Neural progenitor cell (in vitro differentiated cells): ENCODE measurements around the gene NAT8L. TPM values are rescaled to one million over a fixed set of nuclear protein-coding genes. Genes with fewer than 3 reads are reported as not detected.

Experiments
- DNase-seq: peaks from one replicate; pipeline ENCODE4 v3.0.0-alpha.2; 2016; ENCODE audit warnings: low spot score
- H2AFZ ChIP-seq: fragments of 200-600 bp; sonication (generic); replicated peaks from 2 replicates; pipeline ENCODE4 v1.6.1; 2016; ENCODE audit warnings: antibody characterized with exemption
- H3F3A ChIP-seq: fragments of 200-600 bp; sonication (generic); 2 replicates; pipeline ENCODE4 v1.6.1; 2016; ENCODE audit warnings: antibody characterized with exemption, low read depth
- H3K27ac ChIP-seq: fragments of 200-600 bp; sonication (generic); 2 replicates; pipeline ENCODE4 v1.5.1; 2016; ENCODE audit warnings: mild to moderate bottlenecking
- H3K27me3 ChIP-seq: fragments of 200-600 bp; sonication (generic); 2 replicates; pipeline ENCODE4 v1.6.1; 2016; ENCODE audit warnings: mild to moderate bottlenecking, moderate library complexity
- H3K36me3 ChIP-seq: fragments of 200-600 bp; sonication (generic); 2 replicates; pipeline ENCODE4 v1.5.1; 2016
- H3K4me1 ChIP-seq: fragments of 200-600 bp; sonication (generic); 2 replicates; pipeline ENCODE4 v1.6.1; 2016; ENCODE audit warnings: mixed run types
- H3K4me2 ChIP-seq: fragments of 200-600 bp; sonication (generic); 2 replicates; pipeline ENCODE4 v1.6.1; 2016
- H3K4me3 ChIP-seq: fragments of 200-600 bp; sonication (generic); 2 replicates; pipeline ENCODE4 v1.5.1; 2016
- H3K79me2 ChIP-seq: fragments of 200-600 bp; sonication (generic); 2 replicates; pipeline ENCODE4 v1.6.1; 2016; ENCODE audit warnings: low read depth
- H3K9ac ChIP-seq: fragments of 200-600 bp; sonication (generic); 2 replicates; pipeline ENCODE4 v1.6.1; 2016
- H3K9me3 ChIP-seq: fragments of 200-600 bp; sonication (generic); 2 replicates; pipeline ENCODE4 v1.5.1; 2016; ENCODE audit warnings: low read depth
- H4K20me1 ChIP-seq: fragments of 200-600 bp; sonication (generic); 2 replicates; pipeline ENCODE4 v1.6.1; 2016; ENCODE audit warnings: low read depth
- H3K27ac Mint-ChIP-seq: 3 replicates; pipeline ENCODE4 v1.8.0; 2021; ENCODE audit warnings: mixed read lengths
- H3K27me3 Mint-ChIP-seq: 2 replicates; pipeline ENCODE4 v1.8.0; 2022; ENCODE audit warnings: low read depth, mild to moderate bottlenecking, inconsistent platforms, moderate library complexity, mixed read lengths; ENCODE audit not compliant: insufficient read depth
- H3K36me3 Mint-ChIP-seq: 3 replicates; pipeline ENCODE4 v1.8.0; 2021; ENCODE audit warnings: mixed read lengths
- H3K4me1 Mint-ChIP-seq: 3 replicates; pipeline ENCODE4 v1.8.0; 2021; ENCODE audit warnings: mixed read lengths
- H3K4me3 Mint-ChIP-seq: 3 replicates; pipeline ENCODE4 v1.8.0; 2021; ENCODE audit warnings: mild to moderate bottlenecking, moderate library complexity, mixed read lengths
- H3K9me3 Mint-ChIP-seq: 3 replicates; pipeline ENCODE4 v1.8.0; 2020; ENCODE audit warnings: mixed read lengths
- CTCF ChIP-seq: fragments of 200-600 bp; sonication (generic); IDR thresholded peaks from 2 replicates; pipeline ENCODE4 v1.5.1; 2017; ENCODE audit warnings: antibody characterized with exemption, mild to moderate bottlenecking
- EZH2 ChIP-seq: fragments of 200-600 bp; sonication (generic); IDR thresholded peaks from 2 replicates; pipeline ENCODE4 v1.6.1; 2017; ENCODE audit warnings: antibody characterized with exemption, mild to moderate bottlenecking, moderate library complexity
- EZH2phosphoT487 ChIP-seq: fragments of 200-600 bp; sonication (generic); IDR thresholded peaks from 2 replicates; pipeline ENCODE4 v1.6.1; 2017; ENCODE audit warnings: antibody characterized with exemption
- total RNA-seq: library from RNA; depleted of rRNA; stranded (reverse); fragments of >200 nt; gene quantifications from 2 replicates; pipeline ENCODE4 v1.2.3, GENCODE V29; 2015; ENCODE audit warnings: low replicate concordance

Gene NAT8L
- total RNA-seq, 1 donor from 2014 or later: 0.62 TPM

DNA sequence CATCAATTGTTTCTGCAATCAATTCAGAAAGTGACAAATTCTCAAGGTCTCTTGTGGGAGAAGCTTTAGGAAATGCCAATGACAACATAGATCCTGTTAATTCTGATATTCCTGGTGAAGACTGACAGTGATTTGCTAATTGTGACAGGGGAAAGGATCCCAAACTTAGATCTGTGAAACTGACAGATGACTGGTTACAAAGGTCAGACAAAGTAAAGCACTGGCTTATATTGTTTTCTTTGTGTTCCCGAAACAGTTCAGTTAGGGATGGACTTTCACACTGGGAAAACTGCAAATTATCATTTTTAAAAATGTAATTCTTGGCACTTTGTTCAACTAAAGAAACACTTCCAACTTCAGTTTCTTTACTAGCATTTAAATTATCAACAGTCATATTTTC, 30.1 kb downstream of the NAT8L start:
- Histone ChIP-seq H3K27ac (no peak overlapping the region), H3F3A (no peaks in the 10 kb centered on the region), H3K27me3 (peaks cover 12% of the 10 kb centered on the region), H3K9ac (no peak overlapping the region), H3K4me2 (no peak overlapping the region), H3K79me2 (no peaks in the 10 kb centered on the region), H3K9me3 (no peaks in the 10 kb centered on the region), H4K20me1 (no peaks in the 10 kb centered on the region), H3K4me1 (peaks cover 4% of the 10 kb centered on the region), H3K36me3 (no peaks in the 10 kb centered on the region), H2AFZ (no peak overlapping the region), H3K4me3 (no peak overlapping the region)
- TF ChIP-seq EZH2phosphoT487: no peak
- TF ChIP-seq CTCF: no peak
- TF ChIP-seq EZH2: no peak
- Mint-ChIP-seq H3K27ac (no peak overlapping the region), H3K4me3 (no peak overlapping the region), H3K27me3 (peaks cover 3% of the 10 kb centered on the region), H3K9me3 (peaks cover 3% of the 10 kb centered on the region), H3K36me3 (no peaks in the 10 kb centered on the region), H3K4me1 (peaks cover 26% of the 10 kb centered on the region)
- DNase-seq: no peak

- Histone ChIP-seq H3K27ac (no peak overlapping the region), H3K79me2 (no peaks in the 10 kb centered on the region), H4K20me1 (no peaks in the 10 kb centered on the region), H3K27me3 (peaks cover 12% of the 10 kb centered on the region), H3K4me3 (no peak overlapping the region), H2AFZ (no peak overlapping the region), H3K4me2 (no peak overlapping the region), H3F3A (no peaks in the 10 kb centered on the region), H3K4me1 (peaks cover 4% of the 10 kb centered on the region), H3K36me3 (no peaks in the 10 kb centered on the region), H3K9ac (no peak overlapping the region), H3K9me3 (no peaks in the 10 kb centered on the region)
- H3K36me3 Mint-ChIP-seq: peaks cover 2% of the 10 kb centered on the region
- no peak overlapping the region for H3K27ac Mint-ChIP-seq
- no peak overlapping the region for H3K4me3 Mint-ChIP-seq
- peaks cover 10% of the 10 kb centered on the region for H3K9me3 Mint-ChIP-seq
- peaks cover 22% of the 10 kb centered on the region for H3K4me1 Mint-ChIP-seq
- no peak for TF ChIP-seq CTCF
- no peak for TF ChIP-seq EZH2phosphoT487
- TF ChIP-seq EZH2: no peak
- H3K27me3 Mint-ChIP-seq: peaks cover 3% of the 10 kb centered on the region
- DNase-seq: no peak
Measured at GRCh38 chr4:2090642-2091041, 31.5 kb downstream of the NAT8L start.

DNA sequence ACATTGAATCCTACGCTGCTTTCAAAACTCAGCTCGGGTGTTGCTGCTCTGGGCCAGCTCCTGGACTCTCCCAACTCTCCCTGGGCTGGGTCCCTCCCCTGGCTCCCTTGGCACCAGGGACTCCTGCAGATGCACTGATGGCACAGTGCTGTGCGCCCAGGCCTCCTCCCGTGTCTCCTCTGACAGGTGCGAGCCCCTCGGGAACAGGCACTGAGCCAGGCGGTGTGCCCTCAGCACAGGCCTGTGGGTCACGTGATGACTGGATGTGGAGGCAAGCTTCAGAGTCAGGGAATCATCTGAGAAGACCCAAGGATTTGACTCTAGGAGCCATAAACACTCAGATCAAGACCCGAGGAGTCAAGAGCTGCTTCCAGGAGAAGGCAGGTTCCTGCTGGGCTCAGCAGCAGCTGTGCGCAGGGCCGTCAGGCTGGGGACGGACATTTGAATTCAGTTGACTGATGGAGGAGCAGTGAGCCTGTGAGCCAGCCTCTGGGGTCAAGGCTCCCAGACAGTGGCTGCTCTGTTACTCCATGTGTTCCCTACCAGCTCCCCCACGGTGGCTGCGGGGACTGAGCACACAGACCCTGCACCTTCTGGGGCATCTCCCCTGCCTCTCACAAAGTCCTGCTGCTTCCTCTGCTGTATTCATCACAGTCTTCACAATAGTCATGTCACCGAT, 33.0 kb downstream of the NAT8L start:
- H3K79me2 ChIP-seq: no peaks in the 10 kb centered on the region
- H3K9me3 ChIP-seq: no peaks in the 10 kb centered on the region
- no peaks in the 10 kb centered on the region for H3F3A ChIP-seq
- H3K27me3 ChIP-seq: peaks cover 12% of the 10 kb centered on the region
- H3K36me3 ChIP-seq: no peaks in the 10 kb centered on the region
- Mint-ChIP-seq H3K4me3 (no peak overlapping the region), H3K27ac (peak overlapping the region; percentile 39), H3K9me3 (peaks cover 19% of the 10 kb centered on the region), H3K36me3 (peaks cover 6% of the 10 kb centered on the region), H3K4me1 (peaks cover 22% of the 10 kb centered on the region), H3K27me3 (no peaks in the 10 kb centered on the region)
- peaks cover 4% of the 10 kb centered on the region for H3K4me1 ChIP-seq
- H3K27ac ChIP-seq: no peak overlapping the region
- no peak for DNase-seq
- no peak overlapping the region for H3K4me2 ChIP-seq
- no peaks in the 10 kb centered on the region for H4K20me1 ChIP-seq
- no peak overlapping the region for H2AFZ ChIP-seq
- H3K4me3 ChIP-seq: no peak overlapping the region
- H3K9ac ChIP-seq: no peak overlapping the region
- TF ChIP-seq CTCF (no peak), EZH2phosphoT487 (no peak), EZH2 (no peak)
